GM12891 (cell line): Measurements from ENCODE around the gene AKAIN1.

ENCODE experiments used
- PAX5 ChIP-seq: IDR thresholded peaks from 2 replicates; pipeline ENCODE4 v1.6.1; 2011; ENCODE audit warnings: low read length, moderate library complexity, mild to moderate bottlenecking; ENCODE audit not compliant: insufficient read depth, severe bottlenecking
- POLR2A ChIP-seq: IDR thresholded peaks from 2 replicates; pipeline ENCODE4 v1.6.1; 2011; ENCODE audit warnings: low read depth, low read length, control low read depth
- POLR2AphosphoS5 ChIP-seq: IDR thresholded peaks from 2 replicates; pipeline ENCODE4 v1.6.1; 2011; ENCODE audit warnings: low read depth, low read length, control low read depth
- SPI1 ChIP-seq: IDR thresholded peaks from 2 replicates; pipeline ENCODE4 v1.6.1; 2011; ENCODE audit warnings: low read depth, low read length, control low read depth
- TAF1 ChIP-seq: IDR thresholded peaks from 2 replicates; pipeline ENCODE4 v1.6.1; 2011; ENCODE audit warnings: low read depth, low read length, control low read depth

- no peak for TF ChIP-seq POLR2AphosphoS5
- TF ChIP-seq POLR2A, result no peak
- no peak for TF ChIP-seq SPI1
- no peak for TF ChIP-seq TAF1
- no peak for TF ChIP-seq PAX5
Measured at GRCh38 chr18:5197461-5197860, 404 bp upstream of the AKAIN1 start.
